A673 (cell line): ENCODE measurements around the gene ANKRD44. TPM values are rescaled to one million over a fixed set of nuclear protein-coding genes. Genes with fewer than 3 reads are reported as not detected.

Experiments
- BruUV-seq: library from RNA; stranded (reverse); fragments of 400-500 nt; replicated peaks from 2 replicates; lab custom pipeline; 2021; lab: Mats Ljungman, UMichigan
- CTCF ChIA-PET: fragments of 300-600 bp; sonication (Branson Sonifier 250); formaldehyde crosslinking; loops from one replicate; lab custom pipeline; 2022; ENCODE audit warnings: antibody characterized with exemption; lab: Charles Lee
- POLR2A ChIA-PET: fragments of 300-600 bp; sonication (Branson Sonifier 250); formaldehyde crosslinking; loops from one replicate; lab custom pipeline; 2022; ENCODE audit warnings: antibody characterized with exemption; ENCODE audit not compliant: low non-redundant PET; lab: Charles Lee
- DNase-seq: peaks from one replicate; pipeline ENCODE4 v3.0.0-alpha.2; 2015; ENCODE audit warnings: low spot score
- H3K27ac ChIP-seq: fragments of 200-600 bp; sonication (generic); 2 replicates; pipeline ENCODE4 v1.5.1; 2016; ENCODE audit warnings: mixed run types, low read depth, mild to moderate bottlenecking, mixed read lengths, antibody characterized with exemption, low read length; ENCODE audit not compliant: poor library complexity, severe bottlenecking
- H3K27me3 ChIP-seq: fragments of 200-600 bp; sonication (generic); replicated peaks from 2 replicates; pipeline ENCODE4 v1.6.1; 2017; ENCODE audit warnings: mixed run types, low read depth, mild to moderate bottlenecking, mixed read lengths, antibody characterized with exemption, low read length; ENCODE audit not compliant: insufficient read depth, poor library complexity
- H3K36me3 ChIP-seq: fragments of 200-600 bp; sonication (generic); 2 replicates; pipeline ENCODE4 v1.6.1; 2016; ENCODE audit warnings: mixed run types, mild to moderate bottlenecking, mixed read lengths, antibody characterized with exemption, low read length; ENCODE audit not compliant: insufficient read depth, poor library complexity, severe bottlenecking
- H3K4me1 ChIP-seq: fragments of 200-600 bp; sonication (generic); 2 replicates; pipeline ENCODE4 v1.6.1; 2017; ENCODE audit warnings: mixed run types, mild to moderate bottlenecking, mixed read lengths, antibody characterized with exemption, low read length; ENCODE audit not compliant: insufficient read depth, poor library complexity, severe bottlenecking
- H3K4me3 ChIP-seq: fragments of 200-600 bp; sonication (generic); 2 replicates; pipeline ENCODE4 v1.5.1; 2016; ENCODE audit warnings: low read depth, mixed run types, mild to moderate bottlenecking, mixed read lengths, low read length; ENCODE audit not compliant: poor library complexity, severe bottlenecking
- H3K9me3 ChIP-seq: fragments of 200-600 bp; sonication (generic); 2 replicates; pipeline ENCODE4 v1.6.1; 2016; ENCODE audit warnings: mixed run types, low read depth, mild to moderate bottlenecking, mixed read lengths, antibody characterized with exemption, low read length; ENCODE audit not compliant: poor library complexity, severe bottlenecking
- CTCF ChIP-seq: fragments of 300-800, 200-600 bp; sonication (generic); conservative IDR thresholded peaks from 2 replicates; pipeline ENCODE4 v1.5.1; 2017; ENCODE audit warnings: low read depth, mild to moderate bottlenecking, antibody characterized with exemption, low read length, moderate library complexity, mixed read lengths
- EZH2 ChIP-seq: fragments of 200-600 bp; sonication (generic); IDR thresholded peaks from 2 replicates; pipeline ENCODE4 v1.6.1; 2017; ENCODE audit warnings: borderline replicate concordance, low read depth, mild to moderate bottlenecking, mixed read lengths, antibody characterized with exemption, low read length; ENCODE audit not compliant: poor library complexity, severe bottlenecking
- intact Hi-C: fragments of 100-400 bp; cut with micrococcal nuclease; formaldehyde crosslinking; loops from one replicate; pipeline ENCODE4 v1.10.0; 2022; ENCODE audit not compliant: unreplicated experiment
- total RNA-seq: library from RNA; stranded (reverse); gene quantifications from 2 replicates; pipeline ENCODE4 v1.2.3, GENCODE V29; 2021

Gene ANKRD44
- total RNA-seq, 1 experiment from 2014 or later = 17.0 TPM

GRCh38 chr2:196951973-196952372 is 358.6 kb downstream of the ANKRD44 start:
- CTCF ChIA-PET = no interaction called here
- POLR2A ChIA-PET = no interaction called here
- BruUV-seq = no TSS peak

GRCh38 chr2:196949116-196949515 is 361.5 kb downstream of the ANKRD44 start:
- POLR2A ChIA-PET = no interaction called here
- intact Hi-C loops = no loop called here
- BruUV-seq = no TSS peak
- H3K27ac ChIP-seq = no peak overlapping the region
- no peak for DNase-seq
- TF ChIP-seq CTCF (no peak), EZH2 (no peak)
- H3K4me3 ChIP-seq = no peak overlapping the region
- no peaks in the 10 kb centered on the region for H3K36me3 ChIP-seq
- peaks cover 8% of the 10 kb centered on the region for H3K4me1 ChIP-seq
- CTCF ChIA-PET = no interaction called here
- H3K9me3 ChIP-seq = no peaks in the 10 kb centered on the region
- no peaks in the 10 kb centered on the region for H3K27me3 ChIP-seq

More at GRCh38 chr2:196951973-196952372, 358.6 kb downstream of the ANKRD44 start:
- H3K4me1 ChIP-seq = peaks cover 8% of the 10 kb centered on the region
- H3K4me3 ChIP-seq = no peak overlapping the region
- no peaks in the 10 kb centered on the region for H3K9me3 ChIP-seq
- no peak for TF ChIP-seq CTCF
- no peak for TF ChIP-seq EZH2
- H3K27me3 ChIP-seq = no peaks in the 10 kb centered on the region
- intact Hi-C loops = no loop called here
- no peaks in the 10 kb centered on the region for H3K36me3 ChIP-seq
- H3K27ac ChIP-seq = no peak overlapping the region
- DNase-seq = no peak

- no peaks in the 10 kb centered on the region for H3K9me3 ChIP-seq
- TF ChIP-seq CTCF (no peak), EZH2 (no peak)
- no peaks in the 10 kb centered on the region for H3K27me3 ChIP-seq
- intact Hi-C loops = no loop called here
- H3K27ac ChIP-seq = no peak overlapping the region
- no peaks in the 10 kb centered on the region for H3K36me3 ChIP-seq
- no peak overlapping the region for H3K4me3 ChIP-seq
- CTCF ChIA-PET = no interaction called here
- no peaks in the 10 kb centered on the region for H3K4me1 ChIP-seq
- no TSS peak for BruUV-seq
- POLR2A ChIA-PET = no interaction called here
- no peak for DNase-seq
Observed at GRCh38 chr2:196944570-196944969, 366.0 kb downstream of the ANKRD44 start.
